Adrenal gland (tissue), 12 donors: Measurements from ENCODE around the gene FAM50A. TPM values are rescaled to one million over a fixed set of nuclear protein-coding genes. Genes with fewer than 3 reads are reported as not detected.
"Not testable (repeated sequence)": the region's sequence is repeated elsewhere in the genome, so short reads cannot be mapped to it uniquely, and the experiment has no call there.

Experiments used
- DNase-seq, 7 donors: peaks; one replicate each; pipeline ENCODE4 v3.0.0-alpha.2; 2019 to 2020
- H3K27ac ChIP-seq, 5 donors: fragments of 200-600 bp; sonication (generic) in 4 of 5; 1 replicate in 3 of 5; 2 replicates in 2 of 5; pipeline versions ENCODE4 v1.5.1 to v1.8.0; 2016 to 2020; ENCODE audit warnings: mild to moderate bottlenecking in 1 of 5
- H3K27me3 ChIP-seq: fragments of 200-600 bp; 2 replicates; pipeline ENCODE4 v1.8.0; 2021
- H3K36me3 ChIP-seq, 2 donors: fragments of 200-600 bp; replicated peaks in 1 of 2; 1 replicate in 1 of 2; 2 replicates in 1 of 2; pipeline versions ENCODE4 v1.5.1 to v1.8.0; 2018 to 2022
- H3K4me1 ChIP-seq, 2 donors: fragments of 200-600 bp; replicated peaks in 1 of 2; 1 replicate in 1 of 2; 2 replicates in 1 of 2; pipeline versions ENCODE4 v1.5.1 to v1.8.0; 2018 to 2021
- H3K4me3 ChIP-seq, 4 donors: fragments of 200-600 bp; sonication (generic) in 3 of 4; one replicate each; pipeline ENCODE4 v1.5.1; 2016 to 2018
- H3K9me3 ChIP-seq, 3 donors: fragments of 200-600 bp; sonication (generic) in 1 of 3; replicated peaks in 1 of 3; 1 replicate in 2 of 3; 2 replicates in 1 of 3; pipeline versions ENCODE4 v1.5.1 to v1.8.0; 2016 to 2021
- POLR2A ChIP-seq, 2 donors: fragments of 450-650 bp; IDR thresholded peaks; one replicate each; pipeline ENCODE4 v1.6.1; 2017; ENCODE audit warnings: antibody characterized with exemption in 2 of 2, mild to moderate bottlenecking in 2 of 2, moderate library complexity in 1 of 2
- WGBS, 4 donors: extraction: QIAGEN DNeasy Blood & Tissue Kit in 2 of 4; methylation state at CpG; one replicate each; pipeline versions ENCODE4 v1.1.5 to v1.1.7; 2013 to 2017; 5-methylcytosine and 5-hydroxymethylcytosine counted together
- intact Hi-C, 2 donors: fragments of 100-400 bp; cut with DNase I; formaldehyde crosslinking; loops; one replicate each; pipeline versions ENCODE4 v1.14.1 to v1.15.0; 2022 to 2023
- polyA plus RNA-seq, 3 donors: library from polyadenylated mRNA; stranded (reverse); fragments of 200-250 nt in 2 of 3; fragments of 350-450 nt in 1 of 3; fragmentation: Illumina TruSeq in 1 of 3; extraction: RNeasy Lipid Tissue Mini Kit (QIAGEN cat#74804) in 1 of 3; gene quantifications; one replicate each; pipeline ENCODE4 v1.2.3, GENCODE V29; 2013 to 2014
- total RNA-seq, 9 donors: library from RNA; depleted of rRNA in 4 of 9; stranded (reverse); fragments of >200 nt in 4 of 9; fragments of 120-200 nt in 1 of 9; fragmentation: NEBNext Ultra II Directional in 1 of 9; extraction: Animal tissue kit (Norgen Biotek cat#: 25700) in 1 of 9; gene quantifications; one replicate each; pipeline versions ENCODE4 v1.1.0 to v1.2.4, GENCODE V29; 2013 to 2023
- TF ChIP-seq, protein P1 (sequence below), 6 experiments: fragments of 450-650 bp in 4 of 6; fragments of 200-600 bp in 2 of 6; sonication (generic) in 1 of 6; IDR thresholded peaks; 1 replicate in 5 of 6; 2 replicates in 1 of 6; pipeline versions ENCODE4 v1.5.1 to v1.8.0; 2016 to 2021; ENCODE audit warnings: antibody characterized with exemption in 6 of 6, mild to moderate bottlenecking in 2 of 6, moderate library complexity in 1 of 6
- donor health status: healthy with polysubstance abuse.
- donor health status: Bipolar disorder and iron deficiency.
- donor health status: DM: yes; HTN: yes; CAD: no.
- donor health status: DM: no; HTN: no; CAD: no.
- donor health status: DM: no; HTN: no; CAD: no.
- donor health status: DM: yes; HTN: yes; CAD: no.

FAM50A gene
- total and polyA plus RNA-seq, 12 donors, result 25.1 to 451 (median 59.4) TPM

DNA sequence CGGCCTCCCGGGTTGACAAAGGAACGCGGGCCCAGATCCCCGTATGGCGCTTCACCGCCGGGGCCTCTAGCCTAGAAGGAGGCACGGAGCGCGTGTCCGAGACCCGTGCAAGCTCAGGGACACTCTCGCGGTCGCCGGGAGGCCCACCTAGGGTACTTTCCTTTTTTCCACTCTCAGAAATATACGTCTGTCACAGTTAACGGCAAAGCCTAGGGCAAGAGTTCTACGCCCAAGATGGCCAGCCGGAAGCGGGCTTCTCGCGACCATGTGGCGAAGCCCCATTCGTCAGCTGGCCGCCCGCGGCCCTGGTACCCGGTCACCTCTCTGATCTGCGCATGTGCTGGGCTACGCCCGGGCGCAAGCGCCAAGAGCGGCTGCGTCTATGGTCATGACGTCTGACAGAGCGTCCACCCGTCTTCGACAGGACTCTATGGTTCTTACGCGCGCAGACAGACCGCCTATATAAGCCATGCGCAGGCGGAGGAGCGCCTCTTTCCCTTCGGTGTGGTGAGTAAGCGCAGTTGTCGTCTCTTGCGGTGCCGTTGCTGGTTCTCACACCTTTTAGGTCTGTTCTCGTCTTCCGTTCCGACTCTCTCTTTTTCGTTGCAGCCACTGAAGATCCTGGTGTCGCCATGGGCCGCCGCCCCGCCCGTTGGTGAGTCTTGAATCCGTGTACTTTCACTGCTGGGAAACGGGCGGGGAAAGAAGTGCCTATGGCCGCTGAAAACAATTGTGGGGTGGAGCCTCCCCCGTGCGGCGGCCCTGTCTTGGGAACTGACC is 45.9 kb upstream of the FAM50A start, which contains the start of gene RPL10:
Gene RPL10 (plus strand): TSS at position 490 of the 780 bp plus-strand sequence. CDS start 143 bp downstream, at position 633.
- H3K4me1 ChIP-seq, result peaks cover 0 to 8% of the 10 kb centered on the region in 2 donors
- intact Hi-C loops, result loop anchor here in 1 of 2 donors (5.0 kb wide), 1 partner anchor 134 kb away; no protein-coding TSS in a partner anchor
- peak; percentile 93 to 98 (median 95) for DNase-seq

GRCh38 chrX:154398668-154399526 is 45.0 kb upstream of the FAM50A start:
- H3K4me3 ChIP-seq, result peak overlapping the region; percentile 42 to 86 (median 62)
- WGBS, 4 donors, result 0 to 39% (median 15%) methylated on average over 31 to 49 of the region's 49 CpGs
- TF ChIP-seq POLR2A (IDR thresholded peaks at IDR 0.05), result no peak
- TF ChIP-seq, protein P1, sequence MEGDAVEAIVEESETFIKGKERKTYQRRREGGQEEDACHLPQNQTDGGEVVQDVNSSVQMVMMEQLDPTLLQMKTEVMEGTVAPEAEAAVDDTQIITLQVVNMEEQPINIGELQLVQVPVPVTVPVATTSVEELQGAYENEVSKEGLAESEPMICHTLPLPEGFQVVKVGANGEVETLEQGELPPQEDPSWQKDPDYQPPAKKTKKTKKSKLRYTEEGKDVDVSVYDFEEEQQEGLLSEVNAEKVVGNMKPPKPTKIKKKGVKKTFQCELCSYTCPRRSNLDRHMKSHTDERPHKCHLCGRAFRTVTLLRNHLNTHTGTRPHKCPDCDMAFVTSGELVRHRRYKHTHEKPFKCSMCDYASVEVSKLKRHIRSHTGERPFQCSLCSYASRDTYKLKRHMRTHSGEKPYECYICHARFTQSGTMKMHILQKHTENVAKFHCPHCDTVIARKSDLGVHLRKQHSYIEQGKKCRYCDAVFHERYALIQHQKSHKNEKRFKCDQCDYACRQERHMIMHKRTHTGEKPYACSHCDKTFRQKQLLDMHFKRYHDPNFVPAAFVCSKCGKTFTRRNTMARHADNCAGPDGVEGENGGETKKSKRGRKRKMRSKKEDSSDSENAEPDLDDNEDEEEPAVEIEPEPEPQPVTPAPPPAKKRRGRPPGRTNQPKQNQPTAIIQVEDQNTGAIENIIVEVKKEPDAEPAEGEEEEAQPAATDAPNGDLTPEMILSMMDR (IDR thresholded peaks at IDR 0.05), result peak; percentile 52 to 85 (median 78)
- H3K36me3 ChIP-seq, result peaks cover 0 to 23% of the 10 kb centered on the region in 2 donors
- H3K4me1 ChIP-seq, result peaks cover 0 to 8% of the 10 kb centered on the region in 2 donors
- H3K9me3 ChIP-seq, result no peaks in the 10 kb centered on the region
- peak overlapping the region; percentile 88 to 99 (median 98) for H3K27ac ChIP-seq
- DNase-seq, result peak; percentile 83 to 96 (median 92)
- intact Hi-C loops, result loop anchor here in 1 of 2 donors (5.0 kb wide), 1 partner anchor 133 kb away; no protein-coding TSS in a partner anchor
- H3K27me3 ChIP-seq, result no peaks in the 10 kb centered on the region

More for the DNA sequence above, 45.9 kb upstream of the FAM50A start, which contains the start of gene RPL10:
- peak; percentile 93 to 94 for TF ChIP-seq POLR2A (IDR thresholded peaks at IDR 0.05)
- TF ChIP-seq, protein P1 (IDR thresholded peaks at IDR 0.05), result no peak
- peaks cover 0 to 23% of the 10 kb centered on the region in 2 donors for H3K36me3 ChIP-seq
- 0 to 51% (median 31%) methylated on average over 30 to 69 of the region's 69 CpGs; no CpG with 5 or more reads in 1 of the 4 donors for WGBS, 4 donors
- no peaks in the 10 kb centered on the region for H3K9me3 ChIP-seq
- H3K4me3 ChIP-seq, result peak within 1 kb of the TSS; percentile 42 to 86 (median 62)
- H3K27ac ChIP-seq, result peak within 1 kb of the TSS; percentile 88 to 99 (median 98)
- no peaks in the 10 kb centered on the region for H3K27me3 ChIP-seq

DNA sequence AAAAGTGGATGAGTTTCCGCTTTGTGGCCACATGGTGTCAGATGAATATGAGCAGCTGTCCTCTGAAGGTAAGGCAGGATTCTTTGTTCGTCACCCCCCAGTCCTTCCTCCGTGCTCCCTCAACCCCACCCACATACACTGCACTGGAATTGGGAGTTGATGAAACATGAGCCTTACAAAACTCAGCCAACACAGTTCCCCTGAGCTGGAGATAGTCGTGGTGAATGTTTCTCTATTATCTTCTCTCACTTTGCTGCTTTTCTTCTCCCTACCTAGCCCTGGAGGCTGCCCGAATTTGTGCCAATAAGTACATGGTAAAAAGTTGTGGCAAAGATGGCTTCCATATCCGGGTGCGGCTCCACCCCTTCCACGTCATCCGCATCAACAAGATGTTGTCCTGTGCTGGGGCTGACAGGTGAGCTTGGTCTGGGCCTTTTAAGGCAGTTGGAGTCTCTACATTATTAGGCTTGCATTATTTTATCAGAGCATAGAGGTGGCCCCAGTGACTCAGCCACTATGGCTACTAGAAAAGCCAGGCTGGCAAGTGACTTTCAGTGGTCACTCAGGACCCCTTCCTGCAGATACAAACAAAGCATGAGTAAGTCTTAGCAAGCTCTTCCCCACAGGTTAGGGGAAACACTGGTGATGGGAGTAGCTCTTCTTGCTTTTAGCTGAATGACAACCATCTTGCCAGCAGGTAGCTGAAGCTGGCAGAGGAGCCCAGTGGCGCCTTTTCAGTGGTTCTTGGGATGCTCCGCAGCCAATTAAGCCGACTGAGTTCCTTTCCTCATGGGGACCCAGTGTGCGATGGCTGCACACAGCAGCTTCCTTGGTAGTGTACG is 44.2 kb upstream of the FAM50A start:
- TF ChIP-seq, protein P1 (IDR thresholded peaks at IDR 0.05), result no peak
- TF ChIP-seq POLR2A (IDR thresholded peaks at IDR 0.05), result no peak
- WGBS, 4 donors, result 9 to 69% (median 47%) methylated on average over 4 to 14 of the region's 14 CpGs
- peaks cover 0 to 23% of the 10 kb centered on the region in 2 donors for H3K36me3 ChIP-seq
- DNase-seq, result no peak
- peaks cover 0 to 8% of the 10 kb centered on the region in 2 donors for H3K4me1 ChIP-seq
- H3K9me3 ChIP-seq, result no peaks in the 10 kb centered on the region
- H3K27ac ChIP-seq, result peak overlapping the region in 4 of 5 donors; percentile 15 to 99 (median 98)
- no peaks in the 10 kb centered on the region for H3K27me3 ChIP-seq
- H3K4me3 ChIP-seq, result peak overlapping the region in 2 of 4 donors; percentile 59 to 86
- intact Hi-C loops, result loop anchor here in 1 of 2 donors (5.0 kb wide), 1 partner anchor 133 kb away; no protein-coding TSS in a partner anchor

DNA sequence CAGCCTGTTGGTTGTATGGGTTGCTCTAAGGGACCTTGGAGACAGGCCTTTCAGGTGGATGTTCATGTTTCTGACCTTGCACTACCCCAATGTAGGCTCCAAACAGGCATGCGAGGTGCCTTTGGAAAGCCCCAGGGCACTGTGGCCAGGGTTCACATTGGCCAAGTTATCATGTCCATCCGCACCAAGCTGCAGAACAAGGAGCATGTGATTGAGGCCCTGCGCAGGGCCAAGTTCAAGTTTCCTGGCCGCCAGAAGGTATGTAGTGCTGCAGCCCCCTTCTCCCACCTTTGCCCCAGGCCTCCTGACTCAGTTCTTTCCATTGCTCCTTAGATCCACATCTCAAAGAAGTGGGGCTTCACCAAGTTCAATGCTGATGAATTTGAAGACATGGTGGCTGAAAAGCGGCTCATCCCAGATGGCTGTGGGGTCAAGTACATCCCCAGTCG is 43.5 kb upstream of the FAM50A start:
- intact Hi-C loops, result not testable (repeated sequence)

More for the DNA sequence above, 43.5 kb upstream of the FAM50A start:
- 65 to 76% (median 69%) methylated on average over 3 to 6 of the region's 6 CpGs for WGBS, 4 donors
- Histone ChIP-seq H3K27ac (peak overlapping the region in 3 of 5 donors; percentile 15 to 98 (median 98)), H3K36me3 (peaks cover 0 to 23% of the 10 kb centered on the region in 2 donors)
- not testable (repeated sequence) for DNase-seq, H3K27me3 ChIP-seq, H3K9me3 ChIP-seq, H3K4me3 ChIP-seq, H3K4me1 ChIP-seq
